HL-60 (cell line): ENCODE measurements around the gene SYNGR1.
A peak's percentile ranks its signal among the peaks of the same experiment; 100 is the strongest.

Experiments
- DNase-seq, 2 experiments: peaks; one replicate each; pipeline ENCODE4 v3.0.0-alpha.2; 2010 to 2020; ENCODE audit warnings: low read depth in 1 of 2, low spot score in 1 of 2
- H3K27ac ChIP-seq: fragments of 250-450 bp; sonication (Bioruptor Pico); replicated peaks from 2 replicates; pipeline ENCODE4 v1.5.1; 2020; ENCODE audit warnings: mild to moderate bottlenecking, moderate library complexity
- H3K27me3 ChIP-seq: fragments of 250-450 bp; sonication (Bioruptor Pico); 2 replicates; pipeline ENCODE4 v1.5.1; 2021; ENCODE audit warnings: mild to moderate bottlenecking, moderate library complexity; ENCODE audit not compliant: insufficient read depth, poor library complexity, severe bottlenecking
- H3K4me3 ChIP-seq: replicated peaks from 2 replicates; pipeline ENCODE4 v1.5.1; 2011; ENCODE audit warnings: mild to moderate bottlenecking, control low read depth, low read length; ENCODE audit not compliant: insufficient read depth
- CTCF ChIP-seq: IDR thresholded peaks from one replicate; pipeline ENCODE4 v1.5.1; 2011; ENCODE audit warnings: low read length, control low read depth, inconsistent platforms; ENCODE audit not compliant: insufficient read depth
- GABPA ChIP-seq: IDR thresholded peaks from 2 replicates; pipeline ENCODE4 v1.6.1; 2012; ENCODE audit warnings: low read depth
- POLR2AphosphoS5 ChIP-seq: IDR thresholded peaks from 2 replicates; pipeline ENCODE4 v1.6.1; 2012; ENCODE audit warnings: low read depth
- REST ChIP-seq: IDR thresholded peaks from 2 replicates; pipeline ENCODE4 v1.6.1; 2012; ENCODE audit warnings: low read depth; ENCODE audit not compliant: insufficient replicate concordance
- SPI1 ChIP-seq: IDR thresholded peaks from 2 replicates; pipeline ENCODE4 v1.6.1; 2012; ENCODE audit warnings: low read depth, mild to moderate bottlenecking, borderline replicate concordance

Gene SYNGR1

GRCh38 chr22:39348909-39349505 lies 784 bp upstream of the SYNGR1 start:
- peak overlapping the region; percentile 90 for H3K27ac ChIP-seq
- DNase-seq: peak; percentile 90 to 98
- H3K27me3 ChIP-seq: no peaks in the 10 kb centered on the region
- peak overlapping the region; percentile 58 for H3K4me3 ChIP-seq
- no peak for TF ChIP-seq CTCF
- peak; percentile 63 for TF ChIP-seq POLR2AphosphoS5
- TF ChIP-seq SPI1: peak; percentile 89

GRCh38 chr22:39349506-39349966 lies 255 bp upstream of the SYNGR1 start:
- peak overlapping the region; percentile 90 for H3K27ac ChIP-seq
- no peaks in the 10 kb centered on the region for H3K27me3 ChIP-seq
- peak overlapping the region; percentile 58 for H3K4me3 ChIP-seq
- TF ChIP-seq POLR2AphosphoS5 (peak; percentile 10; the same call in 1 of the 2 replicates), CTCF (no peak), SPI1 (no peak)
- DNase-seq: peak; percentile 46 to 52

GRCh38 chr22:39350757-39351688 lies 1.2 kb downstream of the SYNGR1 start:
- Histone ChIP-seq H3K27me3 (no peaks in the 10 kb centered on the region), H3K4me3 (peak overlapping the region; percentile 58), H3K27ac (peak overlapping the region; percentile 79)
- TF ChIP-seq GABPA (no peak), CTCF (no peak), POLR2AphosphoS5 (no peak), SPI1 (no peak), REST (no peak)
- no peak for DNase-seq

- DNase-seq: peak; percentile 51 to 87
- H3K4me3 ChIP-seq: peak overlapping the region; percentile 58; the same call in 1 of the 2 replicates
- H3K27ac ChIP-seq: peak overlapping the region; percentile 79
- H3K27me3 ChIP-seq: no peaks in the 10 kb centered on the region
- TF ChIP-seq POLR2AphosphoS5 (peak; percentile 48; the same call in 1 of the 2 replicates), SPI1 (no peak)
Observed at GRCh38 chr22:39351689-39352214, 2.0 kb downstream of the SYNGR1 start.
